Measurements from ENCODE around the gene HSDL2.

Gene HSDL2

DNA sequence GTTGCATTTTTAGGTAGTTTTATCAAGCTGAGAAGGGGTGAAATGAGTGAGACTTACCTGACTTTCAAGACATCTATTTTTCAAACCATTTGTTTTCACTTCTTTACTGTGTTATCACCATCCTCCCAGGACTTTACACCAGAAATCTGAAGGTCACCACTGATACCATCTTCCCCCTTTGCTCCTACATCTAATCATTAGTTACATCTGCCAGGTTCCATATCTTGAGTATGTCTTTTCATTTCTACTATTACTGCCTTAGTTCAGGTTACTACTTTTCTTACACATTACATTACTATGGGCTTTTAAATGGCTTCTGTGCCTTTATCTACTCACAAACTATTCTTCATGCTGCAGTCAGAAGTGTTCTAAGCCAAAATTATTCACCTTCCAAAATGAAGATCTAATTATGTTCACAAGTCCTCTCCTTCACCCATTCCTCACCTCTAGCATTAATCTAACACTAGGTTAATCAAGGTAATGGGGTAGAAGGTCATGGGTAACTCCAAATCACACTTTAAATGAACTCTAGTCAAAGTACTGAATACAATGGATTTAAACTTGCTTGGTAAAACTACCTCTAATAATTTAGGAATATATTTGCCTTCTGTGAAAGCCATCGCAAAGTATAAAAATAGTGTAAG, 2.1 kb upstream of the HSDL2 start:
- peak overlapping the region; percentile 94 for H3K4me3 ChIP-seq (ENCODE audit: low read depth, low read length)
- DNase-seq (ENCODE audit: low read depth): no peak
- TF ChIP-seq, protein P1, sequence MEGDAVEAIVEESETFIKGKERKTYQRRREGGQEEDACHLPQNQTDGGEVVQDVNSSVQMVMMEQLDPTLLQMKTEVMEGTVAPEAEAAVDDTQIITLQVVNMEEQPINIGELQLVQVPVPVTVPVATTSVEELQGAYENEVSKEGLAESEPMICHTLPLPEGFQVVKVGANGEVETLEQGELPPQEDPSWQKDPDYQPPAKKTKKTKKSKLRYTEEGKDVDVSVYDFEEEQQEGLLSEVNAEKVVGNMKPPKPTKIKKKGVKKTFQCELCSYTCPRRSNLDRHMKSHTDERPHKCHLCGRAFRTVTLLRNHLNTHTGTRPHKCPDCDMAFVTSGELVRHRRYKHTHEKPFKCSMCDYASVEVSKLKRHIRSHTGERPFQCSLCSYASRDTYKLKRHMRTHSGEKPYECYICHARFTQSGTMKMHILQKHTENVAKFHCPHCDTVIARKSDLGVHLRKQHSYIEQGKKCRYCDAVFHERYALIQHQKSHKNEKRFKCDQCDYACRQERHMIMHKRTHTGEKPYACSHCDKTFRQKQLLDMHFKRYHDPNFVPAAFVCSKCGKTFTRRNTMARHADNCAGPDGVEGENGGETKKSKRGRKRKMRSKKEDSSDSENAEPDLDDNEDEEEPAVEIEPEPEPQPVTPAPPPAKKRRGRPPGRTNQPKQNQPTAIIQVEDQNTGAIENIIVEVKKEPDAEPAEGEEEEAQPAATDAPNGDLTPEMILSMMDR (IDR thresholded peaks at IDR 0.05; ENCODE audit: low read depth, low read length): no peak
- TF ChIP-seq MYC (IDR thresholded peaks at IDR 0.05; ENCODE audit: low read depth, low read length) (no peak), POLR2A (IDR thresholded peaks at IDR 0.05; ENCODE audit: extremely low read depth, insufficient read length) (no peak)
- TF ChIP-seq, protein P2, sequence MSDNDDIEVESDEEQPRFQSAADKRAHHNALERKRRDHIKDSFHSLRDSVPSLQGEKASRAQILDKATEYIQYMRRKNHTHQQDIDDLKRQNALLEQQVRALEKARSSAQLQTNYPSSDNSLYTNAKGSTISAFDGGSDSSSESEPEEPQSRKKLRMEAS (IDR thresholded peaks at IDR 0.05; ENCODE audit: low read depth, low read length): no peak

DNA sequence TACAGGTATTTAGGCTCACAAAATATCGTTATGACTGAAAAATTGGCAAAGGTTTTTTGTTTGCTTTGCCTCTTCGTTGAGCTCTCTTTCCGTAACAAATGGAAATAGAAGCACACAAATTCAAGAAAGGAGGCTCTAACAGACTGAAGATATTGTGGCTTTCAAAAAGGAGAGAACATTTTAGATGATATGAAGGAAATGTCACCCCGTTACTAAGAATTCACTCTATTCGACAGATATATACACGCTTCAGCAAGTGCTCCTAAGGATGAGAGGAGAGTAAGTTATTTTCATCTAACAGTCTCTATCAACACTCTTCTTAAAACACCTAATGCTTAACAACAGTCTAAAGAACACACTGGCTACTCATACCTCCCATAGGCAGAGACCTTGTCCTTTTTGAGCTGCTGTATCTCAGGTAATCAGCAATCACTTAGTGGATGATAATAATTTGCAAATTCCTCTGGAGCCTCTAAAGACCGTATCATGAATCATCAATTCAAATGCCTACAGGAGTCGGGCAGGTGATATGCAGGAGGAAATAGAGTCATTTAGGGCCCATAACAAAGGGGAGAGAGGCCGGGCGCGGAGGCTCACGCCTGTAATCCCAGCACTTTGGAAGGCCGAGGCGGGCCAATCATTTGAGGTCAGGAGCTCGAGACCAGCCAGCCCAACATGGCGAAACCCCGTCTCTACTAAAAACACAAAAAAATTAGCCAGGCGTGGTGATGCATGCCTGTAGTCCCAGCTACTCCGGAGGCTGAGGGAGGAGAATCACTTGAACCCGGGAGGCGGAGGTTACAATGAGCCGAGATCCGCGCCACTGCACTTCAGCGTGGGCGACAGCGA, 1.4 kb upstream of the HSDL2 start:
- TF ChIP-seq, protein P2 (IDR thresholded peaks at IDR 0.05; ENCODE audit: low read depth, low read length): no peak
- TF ChIP-seq, protein P1 (IDR thresholded peaks at IDR 0.05; ENCODE audit: low read depth, low read length): no peak
- TF ChIP-seq MYC (IDR thresholded peaks at IDR 0.05; ENCODE audit: low read depth, low read length): no peak
- no peak for TF ChIP-seq POLR2A (IDR thresholded peaks at IDR 0.05; ENCODE audit: extremely low read depth, insufficient read length)
- H3K4me3 ChIP-seq (ENCODE audit: low read depth, low read length): peak overlapping the region; percentile 94
- DNase-seq (ENCODE audit: low read depth): no peak

DNA sequence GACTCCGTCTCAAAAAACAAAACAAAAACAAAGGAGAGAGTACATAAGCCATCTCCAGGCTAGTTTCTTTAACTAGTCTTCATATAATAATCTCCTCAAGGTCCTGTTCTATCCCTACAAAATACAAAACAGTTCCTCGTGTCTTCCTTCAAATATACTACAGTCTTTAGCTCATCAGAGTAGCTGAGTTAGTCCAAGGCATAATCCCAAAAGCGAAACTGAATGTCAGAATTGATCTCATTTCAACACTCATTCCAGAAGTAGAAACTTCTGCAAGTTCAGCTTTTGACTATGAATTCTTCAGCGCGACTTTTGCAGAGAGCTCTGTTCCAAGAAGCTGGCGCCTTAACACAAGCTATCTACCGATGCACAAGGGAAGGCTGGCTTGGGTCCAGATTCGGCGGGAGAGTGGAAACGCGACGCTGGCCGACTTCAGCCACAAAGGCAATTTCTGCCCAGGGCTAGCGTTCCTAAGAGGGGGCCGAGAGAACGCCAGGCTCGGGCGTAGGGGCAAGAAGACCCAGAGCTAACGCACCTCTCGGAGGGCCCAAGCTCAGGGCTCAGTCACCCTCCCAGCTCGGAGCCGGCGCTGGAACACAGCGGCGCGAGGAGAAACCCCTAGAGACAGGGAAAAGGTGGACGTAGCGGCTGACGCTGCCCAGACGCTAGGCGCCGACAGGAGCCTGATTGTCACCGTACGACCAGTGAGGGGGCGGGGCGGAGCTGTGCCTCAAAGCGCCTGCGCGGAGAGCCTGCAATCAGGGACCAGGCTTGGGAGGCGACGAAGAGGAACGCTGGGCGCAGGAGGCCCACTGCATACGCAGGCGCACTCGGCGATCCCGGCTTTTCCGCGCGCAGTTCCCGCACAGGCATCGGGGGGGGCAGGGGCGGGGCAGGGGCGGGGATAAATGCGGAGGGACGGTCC, 469 bp upstream of the HSDL2 start:
- TF ChIP-seq MYC (IDR thresholded peaks at IDR 0.05; ENCODE audit: low read depth, low read length) (peak; percentile 25; the same call in 1 of the 2 replicates), POLR2A (IDR thresholded peaks at IDR 0.05; ENCODE audit: extremely low read depth, insufficient read length) (peak; percentile 83)
- TF ChIP-seq, protein P2 (IDR thresholded peaks at IDR 0.05; ENCODE audit: low read depth, low read length): peak; percentile 40
- TF ChIP-seq, protein P1 (IDR thresholded peaks at IDR 0.05; ENCODE audit: low read depth, low read length): no peak
- peak; percentile 98 for DNase-seq (ENCODE audit: low read depth)
- peak overlapping the region; percentile 94 for H3K4me3 ChIP-seq (ENCODE audit: low read depth, low read length)

DNA sequence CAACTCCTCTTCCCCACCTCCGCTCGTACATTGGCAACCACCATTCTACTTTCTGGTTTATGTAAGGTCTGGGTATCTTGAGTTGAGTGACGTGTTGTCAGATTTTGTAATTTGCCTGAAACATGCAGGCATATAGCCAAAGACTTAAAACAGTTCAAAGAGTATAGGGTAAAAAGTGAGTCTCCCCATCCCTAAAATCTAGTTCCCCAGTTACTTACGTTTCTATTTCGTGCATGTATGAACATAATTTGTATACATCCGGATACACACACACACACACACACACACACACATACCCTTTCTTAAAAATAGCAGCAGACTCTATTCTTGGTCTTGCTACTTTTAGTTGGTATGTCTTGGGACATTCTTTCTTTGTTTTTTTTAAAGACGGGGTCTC, 915 bp downstream of the HSDL2 start:
- peak overlapping the region; percentile 76 for H3K4me3 ChIP-seq (ENCODE audit: low read depth, low read length)
- TF ChIP-seq POLR2A (IDR thresholded peaks at IDR 0.05; ENCODE audit: extremely low read depth, insufficient read length) (no peak), MYC (IDR thresholded peaks at IDR 0.05; ENCODE audit: low read depth, low read length) (no peak)
- TF ChIP-seq, protein P2 (IDR thresholded peaks at IDR 0.05; ENCODE audit: low read depth, low read length): no peak
- TF ChIP-seq, protein P1 (IDR thresholded peaks at IDR 0.05; ENCODE audit: low read depth, low read length): no peak
- peak; percentile 52 for DNase-seq (ENCODE audit: low read depth)

DNA sequence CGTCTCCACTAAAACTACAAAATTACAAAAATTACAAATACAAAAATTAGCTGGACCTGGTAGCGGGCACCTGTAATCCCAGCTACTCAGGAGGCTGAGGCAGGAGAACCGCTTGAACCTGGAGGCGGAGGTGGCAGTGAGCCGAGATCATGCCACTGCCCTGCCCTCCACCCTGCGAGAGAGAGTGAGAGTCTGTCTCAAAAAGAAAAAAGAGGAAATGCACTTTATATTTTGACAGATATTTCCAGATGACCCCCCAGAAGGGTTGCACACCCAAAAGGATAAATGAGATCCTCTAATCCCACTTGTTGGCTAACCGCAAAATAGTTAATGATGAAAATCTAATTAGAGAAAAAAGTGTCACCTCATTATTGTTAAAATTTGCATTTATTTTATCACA, 2.2 kb downstream of the HSDL2 start:
- no peak overlapping the region for H3K4me3 ChIP-seq (ENCODE audit: low read depth, low read length)
- no peak for TF ChIP-seq MYC (IDR thresholded peaks at IDR 0.05; ENCODE audit: low read depth, low read length)
- TF ChIP-seq, protein P1 (IDR thresholded peaks at IDR 0.05; ENCODE audit: low read depth, low read length): no peak
- no peak for TF ChIP-seq POLR2A (IDR thresholded peaks at IDR 0.05; ENCODE audit: extremely low read depth, insufficient read length)
- TF ChIP-seq, protein P2 (IDR thresholded peaks at IDR 0.05; ENCODE audit: low read depth, low read length): no peak
- no peak for DNase-seq (ENCODE audit: low read depth)

Measured in NB4 (cell line).